Trophoblast cell (in vitro differentiated cells and primary cell): Measurements from ENCODE around the gene VPS37D.
A peak's percentile ranks its signal among the peaks of the same experiment; 100 is the strongest.

Source experiments
- DNase-seq, 2 donors: peaks; one replicate each; pipeline ENCODE4 v3.0.0-alpha.2; 2016
- H2AFZ ChIP-seq: 2 replicates; pipeline ENCODE4 v1.6.1; 2013; ENCODE audit warnings: low read length, moderate library complexity, mild to moderate bottlenecking; ENCODE audit not compliant: insufficient read depth, poor library complexity
- H2AK5ac ChIP-seq: 2 replicates; pipeline ENCODE4 v1.6.1; 2013; ENCODE audit warnings: mild to moderate bottlenecking, low read length
- H2BK120ac ChIP-seq: 2 replicates; pipeline ENCODE4 v1.6.1; 2013; ENCODE audit warnings: low read length, mild to moderate bottlenecking, moderate library complexity; ENCODE audit not compliant: insufficient read depth, poor library complexity
- H2BK12ac ChIP-seq: 2 replicates; pipeline ENCODE4 v1.6.1; 2013; ENCODE audit warnings: mild to moderate bottlenecking, low read length, moderate library complexity
- H2BK5ac ChIP-seq: 2 replicates; pipeline ENCODE4 v1.6.1; 2013; ENCODE audit warnings: low read length, low read depth, moderate library complexity, mild to moderate bottlenecking; ENCODE audit not compliant: poor library complexity
- H3K14ac ChIP-seq: 2 replicates; pipeline ENCODE4 v1.6.1; 2013; ENCODE audit warnings: mild to moderate bottlenecking, low read length
- H3K18ac ChIP-seq: 2 replicates; pipeline ENCODE4 v1.6.1; 2013; ENCODE audit warnings: mild to moderate bottlenecking, low read length
- H3K23ac ChIP-seq: 2 replicates; pipeline ENCODE4 v1.6.1; 2013; ENCODE audit warnings: low read length
- H3K27ac ChIP-seq: 2 replicates; pipeline ENCODE4 v1.5.1; 2013; ENCODE audit warnings: low read depth, mild to moderate bottlenecking, inconsistent platforms, low read length, moderate library complexity
- H3K27me3 ChIP-seq: 2 replicates; pipeline ENCODE4 v1.6.1; 2013; ENCODE audit warnings: inconsistent platforms, mild to moderate bottlenecking, low read length, moderate library complexity; ENCODE audit not compliant: insufficient read depth
- H3K36me3 ChIP-seq, 2 experiments: 1 replicate in 1 of 2; 2 replicates in 1 of 2; pipeline ENCODE4 v1.6.1; 2013; ENCODE audit warnings: low read length in 2 of 2, mild to moderate bottlenecking in 2 of 2, moderate library complexity in 1 of 2; ENCODE audit not compliant: insufficient read depth in 2 of 2, control insufficient read depth in 1 of 2
- H3K4ac ChIP-seq: 2 replicates; pipeline ENCODE4 v1.6.1; 2013; ENCODE audit warnings: low read depth, mild to moderate bottlenecking, low read length, moderate library complexity
- H3K4me1 ChIP-seq, 2 experiments: 1 replicate in 1 of 2; 2 replicates in 1 of 2; pipeline ENCODE4 v1.6.1; 2013; ENCODE audit warnings: low read length in 2 of 2, mild to moderate bottlenecking in 2 of 2, moderate library complexity in 1 of 2; ENCODE audit not compliant: insufficient read depth in 2 of 2, control insufficient read depth in 1 of 2
- H3K4me2 ChIP-seq: 2 replicates; pipeline ENCODE4 v1.6.1; 2013; ENCODE audit warnings: inconsistent platforms, mild to moderate bottlenecking, low read length, moderate library complexity
- H3K4me3 ChIP-seq: 2 replicates; pipeline ENCODE4 v1.5.1; 2013; ENCODE audit warnings: mild to moderate bottlenecking, low read depth, low read length, inconsistent platforms
- H3K79me1 ChIP-seq: one replicate; pipeline ENCODE4 v1.6.1; 2013; ENCODE audit warnings: low read length
- H3K79me2 ChIP-seq: 2 replicates; pipeline ENCODE4 v1.6.1; 2013; ENCODE audit warnings: low read length, mild to moderate bottlenecking; ENCODE audit not compliant: control insufficient read depth, insufficient read depth, poor library complexity
- H3K9ac ChIP-seq: 2 replicates; pipeline ENCODE4 v1.6.1; 2013; ENCODE audit warnings: mild to moderate bottlenecking, low read length
- H3K9me3 ChIP-seq: 2 replicates; pipeline ENCODE4 v1.6.1; 2013; ENCODE audit warnings: low read depth, mild to moderate bottlenecking, control low read depth, inconsistent platforms, low read length; ENCODE audit not compliant: insufficient read depth
- H4K12ac ChIP-seq: 2 replicates; pipeline ENCODE4 v1.6.1; 2013; ENCODE audit warnings: low read depth, mild to moderate bottlenecking, low read length, moderate library complexity
- H4K8ac ChIP-seq: 2 replicates; pipeline ENCODE4 v1.6.1; 2013; ENCODE audit warnings: low read depth, mild to moderate bottlenecking, low read length, moderate library complexity
- H4K91ac ChIP-seq: one replicate; pipeline ENCODE4 v1.6.1; 2013; ENCODE audit warnings: low read depth, mild to moderate bottlenecking, low read length, moderate library complexity
- WGBS: extraction: QIAGEN DNeasy Blood & Tissue Kit; methylation state at CpG from one replicate; pipeline ENCODE4 v1.1.7; 2013; ENCODE audit warnings: missing lambda C conversion rate; ENCODE audit not compliant: insufficient read length, insufficient coverage; ENCODE audit errors: extremely low coverage; 5-methylcytosine and 5-hydroxymethylcytosine counted together

Gene VPS37D

DNA sequence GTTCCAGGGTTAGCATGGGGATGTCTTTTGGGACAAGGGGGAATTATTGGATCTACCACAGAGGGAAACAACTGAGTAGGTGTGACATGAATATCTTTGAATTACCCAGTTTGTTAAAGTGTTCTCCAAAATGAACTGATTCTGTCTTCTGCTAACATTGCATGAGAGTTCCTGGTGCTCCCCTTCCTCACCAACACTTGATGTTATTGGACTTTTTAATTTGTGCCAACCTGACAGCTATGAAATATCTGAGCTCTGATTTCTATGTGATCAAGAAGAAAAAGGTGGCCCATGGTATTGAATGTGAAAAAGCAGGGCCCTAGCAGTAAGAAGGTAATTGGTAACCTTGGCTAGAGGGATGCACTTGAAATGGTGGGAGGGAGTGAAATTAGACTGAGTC, 4.6 kb upstream of the VPS37D start:
- H3K4ac ChIP-seq, result no peak overlapping the region
- no peak overlapping the region for H3K23ac ChIP-seq
- no peak overlapping the region for H2BK12ac ChIP-seq

DNA sequence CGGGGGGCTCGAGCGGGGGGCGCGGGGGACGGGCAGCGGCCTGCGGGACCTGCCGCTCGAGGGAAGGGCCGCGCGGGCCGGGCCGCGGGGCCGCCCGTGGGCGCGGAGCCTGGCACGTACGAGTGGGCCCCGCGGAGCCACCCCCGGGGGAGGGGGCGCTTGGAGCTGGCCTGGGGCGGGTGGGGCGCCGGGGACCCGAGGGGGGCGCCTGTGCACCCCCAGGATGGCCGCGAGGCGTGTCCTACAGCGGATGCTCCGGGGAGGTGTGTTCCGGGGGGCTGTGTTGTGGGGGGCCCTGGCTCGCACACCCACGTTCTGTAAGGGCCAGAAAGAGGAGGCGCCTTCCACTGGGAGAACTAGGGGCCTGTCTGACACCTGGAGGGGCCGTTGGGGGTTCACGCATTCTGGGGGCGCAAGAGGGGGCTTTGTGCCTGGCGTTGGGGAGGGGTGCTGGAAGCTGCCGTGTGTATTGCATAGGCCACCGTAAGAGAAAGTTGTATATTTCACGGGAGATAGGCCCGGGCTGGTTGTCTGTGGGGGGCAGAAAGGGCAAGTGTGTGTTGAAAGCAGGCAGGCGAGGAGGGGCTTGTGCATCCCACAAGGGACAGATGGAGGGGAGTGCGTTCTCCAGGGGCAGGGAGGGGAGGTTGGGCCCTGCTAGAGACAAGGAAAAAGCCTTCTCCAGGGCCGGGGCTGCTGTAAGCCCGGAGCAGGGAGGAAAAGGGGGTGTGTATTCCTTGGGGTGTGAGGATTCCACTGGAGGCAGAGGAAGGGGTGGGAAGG, 663 bp downstream of the VPS37D start:
- Histone ChIP-seq H3K79me2 (no peaks in the 10 kb centered on the region), H3K4me3 (peak overlapping the region; percentile 64), H3K4me1 (peaks cover 0 to 3% of the 10 kb centered on the region in 2 experiments), H3K27me3 (no peaks in the 10 kb centered on the region), H4K12ac (peak overlapping the region; percentile 36), H3K36me3 (no peaks in the 10 kb centered on the region), H2AK5ac (no peak overlapping the region), H3K18ac (no peak overlapping the region), H4K8ac (peak overlapping the region; percentile 23), H4K91ac (peak overlapping the region; percentile 48), H3K79me1 (no peaks in the 10 kb centered on the region), H3K23ac (no peak overlapping the region), H3K14ac (peak overlapping the region; percentile 61), H2BK12ac (no peak overlapping the region), H3K9ac (no peak overlapping the region), H2AFZ (peak overlapping the region; percentile 78), H3K27ac (no peak overlapping the region), H2BK120ac (no peak overlapping the region), H3K4me2 (peak overlapping the region; percentile 89), H2BK5ac (no peak overlapping the region), H3K4ac (no peak overlapping the region), H3K9me3 (peaks cover 5% of the 10 kb centered on the region)
- no CpG with 5 or more reads among the region's 52 CpGs for WGBS
- no peak for DNase-seq

More for the DNA sequence above, 4.6 kb upstream of the VPS37D start:
- Histone ChIP-seq H3K9ac (no peak overlapping the region), H3K27ac (no peak overlapping the region), H3K9me3 (no peaks in the 10 kb centered on the region), H3K36me3 (no peaks in the 10 kb centered on the region), H4K91ac (no peak overlapping the region), H4K12ac (no peak overlapping the region), H2AK5ac (no peak overlapping the region), H2AFZ (no peak overlapping the region), H4K8ac (no peak overlapping the region), H3K79me1 (no peaks in the 10 kb centered on the region), H3K79me2 (no peaks in the 10 kb centered on the region), H3K18ac (no peak overlapping the region), H3K14ac (no peak overlapping the region), H3K4me2 (no peak overlapping the region), H3K4me1 (peaks cover 0 to 3% of the 10 kb centered on the region in 2 experiments), H2BK120ac (no peak overlapping the region), H3K27me3 (no peaks in the 10 kb centered on the region), H2BK5ac (no peak overlapping the region), H3K4me3 (no peak overlapping the region)
- no peak for DNase-seq

DNA sequence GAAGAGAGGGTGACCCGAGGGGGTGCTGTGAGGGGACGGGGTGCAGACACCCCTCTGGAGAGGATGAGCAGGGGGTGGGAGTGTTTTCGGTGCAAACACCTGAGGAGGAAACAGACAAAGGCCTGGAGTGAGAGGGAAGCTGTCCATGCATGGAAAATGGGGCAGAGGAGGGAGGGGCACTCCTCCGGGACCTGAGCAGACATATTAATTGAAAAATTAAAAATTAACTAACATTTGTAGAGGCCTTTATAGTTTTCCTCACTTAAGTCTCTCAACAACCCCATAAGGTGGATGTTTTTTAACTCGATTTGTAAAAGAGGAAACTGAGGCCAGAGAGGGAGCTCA, 1.2 kb downstream of the VPS37D start:
- no peak overlapping the region for H4K12ac ChIP-seq
- H2BK12ac ChIP-seq, result no peak overlapping the region
- H3K9me3 ChIP-seq, result peaks cover 5% of the 10 kb centered on the region
- peaks cover 0 to 3% of the 10 kb centered on the region in 2 experiments for H3K4me1 ChIP-seq
- H3K27me3 ChIP-seq, result no peaks in the 10 kb centered on the region
- no peaks in the 10 kb centered on the region for H3K79me1 ChIP-seq
- H3K79me2 ChIP-seq, result no peaks in the 10 kb centered on the region
- H3K27ac ChIP-seq, result no peak overlapping the region
- DNase-seq, result no peak
- no CpG with 5 or more reads among the region's 5 CpGs for WGBS
- H2BK120ac ChIP-seq, result no peak overlapping the region
- H3K23ac ChIP-seq, result no peak overlapping the region
- H3K18ac ChIP-seq, result no peak overlapping the region
- H2AK5ac ChIP-seq, result no peak overlapping the region
- H2BK5ac ChIP-seq, result no peak overlapping the region
- no peak overlapping the region for H4K8ac ChIP-seq
- H2AFZ ChIP-seq, result no peak overlapping the region
- H3K4me2 ChIP-seq, result no peak overlapping the region
- no peak overlapping the region for H3K14ac ChIP-seq
- H3K4ac ChIP-seq, result no peak overlapping the region
- H3K9ac ChIP-seq, result no peak overlapping the region
- H3K4me3 ChIP-seq, result no peak overlapping the region
- H3K36me3 ChIP-seq, result no peaks in the 10 kb centered on the region
- no peak overlapping the region for H4K91ac ChIP-seq

DNA sequence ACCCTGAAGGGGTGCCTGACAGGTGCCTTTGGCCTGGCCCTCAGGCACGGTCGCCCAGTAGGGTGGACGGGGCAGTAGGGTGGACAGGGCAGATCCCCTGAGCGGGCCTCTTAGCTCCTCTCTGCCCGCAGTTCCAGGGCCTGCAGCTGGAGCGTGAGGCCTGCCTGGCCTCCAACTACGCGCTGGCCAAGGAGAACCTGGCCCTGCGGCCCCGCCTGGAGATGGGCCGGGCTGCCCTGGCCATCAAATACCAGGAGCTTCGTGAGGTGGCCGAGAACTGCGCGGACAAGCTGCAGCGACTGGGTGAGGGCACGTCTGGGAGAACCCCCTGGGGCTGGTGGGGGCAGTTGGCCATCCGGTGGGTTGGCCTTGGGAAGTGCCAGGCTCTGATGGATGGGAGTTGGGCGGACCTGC, 1.7 kb downstream of the VPS37D start:
- H3K27me3 ChIP-seq, result no peaks in the 10 kb centered on the region
- H4K8ac ChIP-seq, result no peak overlapping the region
- H2AFZ ChIP-seq, result no peak overlapping the region
- no peak overlapping the region for H2AK5ac ChIP-seq
- no peak for DNase-seq
- no peak overlapping the region for H2BK120ac ChIP-seq
- no peak overlapping the region for H4K12ac ChIP-seq
- H3K14ac ChIP-seq, result no peak overlapping the region
- H3K4me3 ChIP-seq, result no peak overlapping the region
- no peak overlapping the region for H4K91ac ChIP-seq
- H3K36me3 ChIP-seq, result no peaks in the 10 kb centered on the region
- no peaks in the 10 kb centered on the region for H3K79me1 ChIP-seq
- no peaks in the 10 kb centered on the region for H3K79me2 ChIP-seq
- H3K9me3 ChIP-seq, result peaks cover 5% of the 10 kb centered on the region
- no peak overlapping the region for H3K9ac ChIP-seq
- H3K27ac ChIP-seq, result no peak overlapping the region
- H3K18ac ChIP-seq, result no peak overlapping the region
- H3K4me1 ChIP-seq, result peaks cover 0 to 3% of the 10 kb centered on the region in 2 experiments
- no CpG with 5 or more reads among the region's 19 CpGs for WGBS
- H2BK5ac ChIP-seq, result no peak overlapping the region
- H3K4ac ChIP-seq, result no peak overlapping the region
- no peak overlapping the region for H3K23ac ChIP-seq
- H2BK12ac ChIP-seq, result no peak overlapping the region
- no peak overlapping the region for H3K4me2 ChIP-seq
